ENCODE data around the gene RPH3AL. TPM values are rescaled to one million over a fixed set of nuclear protein-coding genes. Genes with fewer than 3 reads are reported as not detected.

Gene RPH3AL, protein sequence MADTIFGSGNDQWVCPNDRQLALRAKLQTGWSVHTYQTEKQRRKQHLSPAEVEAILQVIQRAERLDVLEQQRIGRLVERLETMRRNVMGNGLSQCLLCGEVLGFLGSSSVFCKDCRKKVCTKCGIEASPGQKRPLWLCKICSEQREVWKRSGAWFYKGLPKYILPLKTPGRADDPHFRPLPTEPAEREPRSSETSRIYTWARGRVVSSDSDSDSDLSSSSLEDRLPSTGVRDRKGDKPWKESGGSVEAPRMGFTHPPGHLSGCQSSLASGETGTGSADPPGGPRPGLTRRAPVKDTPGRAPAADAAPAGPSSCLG
- 1.4 TPM for total RNA-seq

DNA sequence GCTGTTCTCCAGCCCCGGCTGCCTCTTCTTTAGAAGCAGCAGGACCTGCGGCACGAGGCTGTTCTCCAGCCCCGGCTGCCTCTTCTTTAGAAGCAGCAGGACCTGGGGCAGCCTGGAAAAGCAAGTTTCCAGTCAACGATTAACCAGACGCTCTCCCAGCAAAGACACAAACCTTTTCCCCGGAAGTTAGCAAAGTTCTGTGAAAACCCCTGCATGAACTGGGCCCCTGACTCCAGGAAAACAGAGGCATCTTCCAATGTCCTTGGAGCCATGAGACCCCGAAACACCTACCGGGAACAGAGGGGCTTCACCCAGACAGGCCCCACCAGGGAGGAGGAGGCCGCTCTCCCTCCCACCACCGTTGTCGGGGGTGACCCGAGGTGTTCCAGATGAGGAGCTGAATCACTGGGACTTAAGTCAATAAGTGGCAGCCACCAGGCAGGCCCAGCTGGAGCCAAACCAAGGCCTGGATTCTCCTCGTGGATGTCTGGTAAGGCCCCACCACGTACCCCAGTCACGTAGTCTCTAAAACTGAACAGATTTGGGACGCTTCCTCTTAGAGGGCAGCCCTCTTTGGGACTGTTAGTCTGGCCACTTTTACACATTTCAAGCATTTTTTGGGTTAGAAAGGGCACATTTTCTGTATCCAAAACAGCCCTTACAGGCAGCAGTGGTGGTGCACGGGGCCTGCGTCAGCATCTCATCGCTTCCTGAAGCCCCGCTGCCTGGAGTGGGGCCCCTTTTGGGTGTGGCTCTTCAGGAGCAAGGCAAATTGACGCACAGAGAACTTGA, at the start of gene RPH3AL:
TSS of gene RPH3AL (minus strand) at position 387 of the 792 bp plus-strand sequence. CDS start 25,264 bp downstream, outside the sequence.

DNA sequence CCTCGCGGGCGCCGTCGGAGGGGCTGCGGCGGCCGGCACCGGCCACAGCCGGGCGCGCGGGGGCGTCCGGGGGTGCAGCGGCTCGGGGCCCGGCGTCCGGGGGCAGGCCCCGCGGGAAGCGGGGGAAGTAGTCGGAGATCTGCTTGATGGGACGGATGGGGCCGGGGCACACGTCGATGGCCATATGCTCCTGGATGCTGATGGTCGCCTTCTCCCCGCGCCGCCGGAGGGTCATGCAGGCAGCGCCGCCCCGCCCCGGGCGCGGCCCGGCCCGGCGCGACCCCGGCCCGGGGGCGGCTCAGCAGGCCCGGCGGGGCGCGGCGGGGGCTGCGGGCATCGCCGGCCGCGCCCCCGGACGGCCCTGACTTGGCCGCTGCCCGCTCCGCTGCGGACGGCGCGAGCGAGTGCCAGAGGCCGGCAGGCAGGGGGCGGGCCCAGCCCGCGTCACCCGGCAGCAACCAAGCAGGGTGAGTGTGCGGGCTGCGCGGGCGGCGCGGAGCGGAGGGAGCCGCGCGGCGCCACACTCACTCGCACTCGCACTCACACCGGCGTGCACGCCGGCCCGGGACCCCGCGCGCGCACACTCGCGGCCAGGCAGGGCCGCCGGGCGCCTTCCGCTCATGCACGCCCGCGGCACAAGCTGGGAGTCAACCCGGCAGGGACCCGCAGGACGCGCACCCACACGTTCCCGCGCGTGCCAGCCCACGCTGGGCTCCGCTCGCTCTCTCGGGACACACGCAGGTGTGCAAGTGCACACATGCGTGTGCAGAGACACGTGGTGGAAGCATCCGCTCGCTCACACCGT, 171.2 kb downstream of the RPH3AL start, which contains the start of gene DOC2B:
TSS of gene DOC2B (minus strand) at position 406 of the 805 bp plus-strand sequence. CDS start at position 235, 171 bp downstream.

Other genes with a start within 250 kb of the RPH3AL start
- gene SCGB1C2, start 215.2 kb downstream of the RPH3AL start, total RNA-seq, result not detected
- gene DOC2B, start 171.2 kb downstream of the RPH3AL start, total RNA-seq, result 33.0 TPM
- gene RFLNB, start 93.1 kb upstream of the RPH3AL start, total RNA-seq, result 10.8 TPM

Measured in diencephalon (tissue), 1 donor.